Neuronal stem cell (in vitro differentiated cells): ENCODE results near the gene NUTM1.
"Not testable (repeated sequence)": the region's sequence is repeated elsewhere in the genome, so short reads cannot be mapped to it uniquely, and the experiment has no call there.

Source experiments
- DNase-seq: peaks from one replicate; pipeline ENCODE4 v3.0.0-alpha.2; 2013; ENCODE audit warnings: low spot score
- H2AFZ ChIP-seq: one replicate; pipeline ENCODE4 v1.6.1; 2013; ENCODE audit warnings: mild to moderate bottlenecking, low read length, inconsistent platforms
- H2AK5ac ChIP-seq: 2 replicates; pipeline ENCODE4 v1.6.1; 2013; ENCODE audit warnings: low read depth, mild to moderate bottlenecking, inconsistent platforms, low read length, moderate library complexity, mixed read lengths
- H2BK120ac ChIP-seq: 2 replicates; pipeline ENCODE4 v1.6.1; 2013; ENCODE audit warnings: low read depth, mild to moderate bottlenecking, inconsistent platforms, low read length, moderate library complexity, mixed read lengths
- H2BK12ac ChIP-seq: one replicate; pipeline ENCODE4 v1.6.1; 2013; ENCODE audit warnings: low read length, inconsistent platforms
- H2BK15ac ChIP-seq: 2 replicates; pipeline ENCODE4 v1.6.1; 2013; ENCODE audit warnings: mild to moderate bottlenecking, low read length, inconsistent platforms, mixed read lengths
- H2BK5ac ChIP-seq: one replicate; pipeline ENCODE4 v1.6.1; 2013; ENCODE audit warnings: inconsistent platforms, mild to moderate bottlenecking, low read length, moderate library complexity
- H3K14ac ChIP-seq: one replicate; pipeline ENCODE4 v1.6.1; 2013; ENCODE audit warnings: low read length, inconsistent platforms
- H3K18ac ChIP-seq: 2 replicates; pipeline ENCODE4 v1.6.1; 2013; ENCODE audit warnings: low read length, inconsistent platforms
- H3K23ac ChIP-seq: 2 replicates; pipeline ENCODE4 v1.6.1; 2013; ENCODE audit warnings: low read depth, mild to moderate bottlenecking, mixed read lengths, low read length, inconsistent platforms; ENCODE audit not compliant: poor library complexity
- H3K27ac ChIP-seq: replicated peaks from 3 replicates; pipeline ENCODE4 v1.5.1; 2013; ENCODE audit warnings: low read length, inconsistent platforms
- H3K27me3 ChIP-seq, 3 experiments: 2 replicates each; pipeline ENCODE4 v1.6.1; 2013; ENCODE audit warnings: low read length in 3 of 3, mild to moderate bottlenecking in 2 of 3, inconsistent platforms in 1 of 3, low read depth in 1 of 3, mixed read lengths in 1 of 3, moderate library complexity in 1 of 3; ENCODE audit not compliant: control insufficient read depth in 3 of 3, insufficient read depth in 3 of 3
- H3K36me3 ChIP-seq, 2 donors: replicated peaks in 1 of 2; 2 replicates each; pipeline ENCODE4 v1.6.1; 2013; ENCODE audit warnings: low read length in 2 of 2; ENCODE audit not compliant: control insufficient read depth in 2 of 2, insufficient read depth in 2 of 2
- H3K4ac ChIP-seq: 2 replicates; pipeline ENCODE4 v1.6.1; 2013; ENCODE audit warnings: inconsistent platforms, mild to moderate bottlenecking, low read length, moderate library complexity
- H3K4me1 ChIP-seq, 2 donors: 1 replicate in 1 of 2; 2 replicates in 1 of 2; pipeline ENCODE4 v1.6.1; 2013; ENCODE audit warnings: low read length in 2 of 2, low read depth in 1 of 2; ENCODE audit not compliant: control insufficient read depth in 2 of 2, insufficient read depth in 1 of 2
- H3K4me2 ChIP-seq: one replicate; pipeline ENCODE4 v1.6.1; 2013; ENCODE audit warnings: mild to moderate bottlenecking, low read length, inconsistent platforms; ENCODE audit not compliant: insufficient read depth, poor library complexity, severe bottlenecking
- H3K4me3 ChIP-seq, 2 donors: 2 replicates each; pipeline ENCODE4 v1.5.1; 2013; ENCODE audit warnings: low read length in 2 of 2, mild to moderate bottlenecking in 2 of 2, inconsistent platforms in 1 of 2, moderate library complexity in 1 of 2
- H3K79me1 ChIP-seq: one replicate; pipeline ENCODE4 v1.6.1; 2013; ENCODE audit warnings: low read depth, mild to moderate bottlenecking, inconsistent platforms, low read length, moderate library complexity
- H3K9ac ChIP-seq: one replicate; pipeline ENCODE4 v1.6.1; 2013; ENCODE audit warnings: mild to moderate bottlenecking, low read depth, low read length, inconsistent platforms; ENCODE audit not compliant: poor library complexity
- H3K9me3 ChIP-seq, 2 donors: replicated peaks in 1 of 2; 2 replicates each; pipeline versions ENCODE3 to v1.6.1; 2013; ENCODE audit warnings: low read length in 2 of 2, mild to moderate bottlenecking in 2 of 2, inconsistent platforms in 1 of 2, low read depth in 1 of 2, mixed read lengths in 1 of 2, moderate library complexity in 1 of 2; ENCODE audit not compliant: control insufficient read depth in 2 of 2, insufficient read depth in 1 of 2
- H4K8ac ChIP-seq: one replicate; pipeline ENCODE4 v1.6.1; 2013; ENCODE audit warnings: low read depth, mild to moderate bottlenecking, inconsistent platforms, low read length, moderate library complexity
- H4K91ac ChIP-seq: one replicate; pipeline ENCODE4 v1.6.1; 2013; ENCODE audit warnings: low read length, low read depth, mild to moderate bottlenecking, inconsistent platforms; ENCODE audit not compliant: poor library complexity
- WGBS, 2 donors: extraction: QIAGEN DNeasy Blood & Tissue Kit; methylation state at CpG; one replicate each; pipeline ENCODE4 v1.1.7; 2013; ENCODE audit warnings: missing lambda C conversion rate in 2 of 2, mixed read lengths in 1 of 2; ENCODE audit not compliant: insufficient read length in 2 of 2, insufficient replicate concordance in 1 of 2; ENCODE audit errors: extremely low coverage in 2 of 2; 5-methylcytosine and 5-hydroxymethylcytosine counted together

Gene NUTM1

GRCh38 chr15:34374816-34375215 lies 31.7 kb downstream of the NUTM1 start:
- Histone ChIP-seq H3K9ac (no peak overlapping the region), H3K4ac (no peak overlapping the region), H2BK15ac (no peak overlapping the region), H2BK120ac (no peak overlapping the region), H3K14ac (no peak overlapping the region), H4K91ac (no peak overlapping the region), H3K27me3 (no peaks in the 10 kb centered on the region), H3K79me1 (no peaks in the 10 kb centered on the region), H2BK5ac (no peak overlapping the region), H3K4me2 (no peak overlapping the region), H3K9me3 (peaks cover 4 to 8% of the 10 kb centered on the region in 2 donors), H2AFZ (no peak overlapping the region), H3K4me3 (no peak overlapping the region), H3K18ac (no peak overlapping the region), H3K23ac (no peak overlapping the region), H3K4me1 (no peaks in the 10 kb centered on the region), H3K27ac (no peak overlapping the region), H2BK12ac (no peak overlapping the region), H3K36me3 (no peaks in the 10 kb centered on the region), H2AK5ac (no peak overlapping the region), H4K8ac (no peak overlapping the region)
- WGBS, 2 donors: no CpG with 5 or more reads among the region's 2 CpGs
- DNase-seq: no peak

- WGBS, 2 donors: no CpG with 5 or more reads among the region's 2 CpGs
- H3K36me3 ChIP-seq, H2BK12ac ChIP-seq: not testable (repeated sequence)
These were observed 32.4 kb downstream of the NUTM1 start for GRCh38 chr15:34375541-34375940.

GRCh38 chr15:34376856-34377255 lies 33.7 kb downstream of the NUTM1 start:
- no peak overlapping the region for H3K18ac ChIP-seq
- H3K27me3 ChIP-seq: no peaks in the 10 kb centered on the region
- no peak overlapping the region for H2BK120ac ChIP-seq
- no CpG with 5 or more reads among the region's 2 CpGs for WGBS, 2 donors
- H2AFZ ChIP-seq: no peak overlapping the region
- H3K4me2 ChIP-seq: no peak overlapping the region
- no peak for DNase-seq
- no peaks in the 10 kb centered on the region for H3K79me1 ChIP-seq
- no peak overlapping the region for H2AK5ac ChIP-seq
- H3K4me3 ChIP-seq: no peak overlapping the region
- no peak overlapping the region for H2BK15ac ChIP-seq
- no peak overlapping the region for H2BK5ac ChIP-seq
- H4K8ac ChIP-seq: no peak overlapping the region
- peaks cover 4 to 5% of the 10 kb centered on the region in 2 donors for H3K9me3 ChIP-seq
- no peak overlapping the region for H2BK12ac ChIP-seq
- H3K14ac ChIP-seq: no peak overlapping the region
- H3K9ac ChIP-seq: no peak overlapping the region
- peaks cover 0 to 6% of the 10 kb centered on the region in 2 donors for H3K36me3 ChIP-seq
- H3K23ac ChIP-seq: no peak overlapping the region
- no peaks in the 10 kb centered on the region for H3K4me1 ChIP-seq
- H3K27ac ChIP-seq: no peak overlapping the region
- H4K91ac ChIP-seq: no peak overlapping the region
- no peak overlapping the region for H3K4ac ChIP-seq

More at GRCh38 chr15:34375541-34375940, 32.4 kb downstream of the NUTM1 start:
- H2BK15ac ChIP-seq, H2BK5ac ChIP-seq, H3K27ac ChIP-seq, H2AK5ac ChIP-seq, H2AFZ ChIP-seq, H3K14ac ChIP-seq, H3K9me3 ChIP-seq, H3K27me3 ChIP-seq, H3K4me3 ChIP-seq, H2BK120ac ChIP-seq, H3K79me1 ChIP-seq, H3K18ac ChIP-seq, DNase-seq, H3K4ac ChIP-seq, H3K4me1 ChIP-seq, H3K23ac ChIP-seq, H3K9ac ChIP-seq, H4K91ac ChIP-seq, H4K8ac ChIP-seq, H3K4me2 ChIP-seq: not testable (repeated sequence)

GRCh38 chr15:34380491-34380890 lies 37.4 kb downstream of the NUTM1 start:
- not testable (repeated sequence) for H3K14ac ChIP-seq, H3K36me3 ChIP-seq, H2BK12ac ChIP-seq, H3K79me1 ChIP-seq, H3K18ac ChIP-seq, H4K8ac ChIP-seq, H4K91ac ChIP-seq, H2BK15ac ChIP-seq, H3K9ac ChIP-seq, H2AK5ac ChIP-seq, H3K4ac ChIP-seq, H3K9me3 ChIP-seq, H3K27me3 ChIP-seq, DNase-seq, H3K27ac ChIP-seq, H3K4me2 ChIP-seq, H2BK5ac ChIP-seq, H2BK120ac ChIP-seq, H3K4me1 ChIP-seq, H3K23ac ChIP-seq, H3K4me3 ChIP-seq, H2AFZ ChIP-seq
- WGBS, 2 donors: no CpG with 5 or more reads among the region's 4 CpGs
